HG03135 (cell line): ENCODE results near the gene IFIH1.

Experiments
- ATAC-seq: cut with Tn5 transposase; IDR thresholded peaks from one replicate; pipeline ENCODE4 v1.9.1; 2021; ENCODE audit warnings: mild to moderate bottlenecking, moderate library complexity; ENCODE audit not compliant: unreplicated experiment

IFIH1 gene

GRCh38 chr2:162220368-162220767 lies 98.1 kb downstream of the IFIH1 start:
- no peak for ATAC-seq

GRCh38 chr2:162219426-162219825 lies 99.1 kb downstream of the IFIH1 start:
- no peak for ATAC-seq

GRCh38 chr2:162217598-162217997 lies 100.9 kb downstream of the IFIH1 start:
- ATAC-seq = no peak
